OCI-LY3 (cell line): ENCODE measurements around the gene BAIAP2.

Source experiments
- EZH2phosphoT487 ChIP-seq: fragments of 200-600 bp; shearing (Covaris generic); IDR thresholded peaks from 2 replicates; pipeline ENCODE4 v1.6.1; 2018; ENCODE audit warnings: antibody characterized with exemption, mixed run types, low read depth
- TF ChIP-seq, protein P1 (sequence below): fragments of 200-600, 300-600 bp; sonication (generic); IDR thresholded peaks from 2 replicates; pipeline ENCODE4 v1.5.1; 2014; ENCODE audit warnings: antibody characterized with exemption, low read length, low read depth

DNA sequence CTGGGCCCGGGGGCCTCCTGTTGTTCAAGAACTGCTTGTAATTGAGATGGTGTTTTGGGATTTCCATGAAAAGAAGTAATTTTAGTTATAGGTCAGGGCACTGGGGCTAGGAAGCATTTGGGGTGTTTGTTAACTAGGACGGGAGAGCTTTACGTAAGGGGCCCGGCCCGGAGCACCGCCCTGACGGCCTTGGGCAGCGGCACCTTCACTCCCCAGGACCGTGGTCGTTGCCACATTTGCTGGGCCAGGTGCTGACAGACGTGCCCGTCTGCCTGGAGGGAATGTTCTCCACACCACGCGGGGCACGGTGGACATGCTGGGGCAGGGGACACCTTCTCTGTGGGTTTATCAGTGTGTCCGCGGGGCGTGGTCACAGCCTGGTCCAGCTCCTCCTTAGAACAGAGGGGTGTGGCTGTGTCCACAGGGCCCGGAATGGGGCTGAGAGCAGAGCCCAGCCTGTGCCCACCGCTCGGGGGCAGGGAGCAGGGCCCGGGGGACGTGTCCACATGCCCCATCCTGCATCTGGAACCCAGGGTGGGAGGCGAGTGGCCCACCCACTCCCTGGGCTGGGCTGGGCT lies 57.7 kb downstream of the BAIAP2 start:
- TF ChIP-seq, protein P1, sequence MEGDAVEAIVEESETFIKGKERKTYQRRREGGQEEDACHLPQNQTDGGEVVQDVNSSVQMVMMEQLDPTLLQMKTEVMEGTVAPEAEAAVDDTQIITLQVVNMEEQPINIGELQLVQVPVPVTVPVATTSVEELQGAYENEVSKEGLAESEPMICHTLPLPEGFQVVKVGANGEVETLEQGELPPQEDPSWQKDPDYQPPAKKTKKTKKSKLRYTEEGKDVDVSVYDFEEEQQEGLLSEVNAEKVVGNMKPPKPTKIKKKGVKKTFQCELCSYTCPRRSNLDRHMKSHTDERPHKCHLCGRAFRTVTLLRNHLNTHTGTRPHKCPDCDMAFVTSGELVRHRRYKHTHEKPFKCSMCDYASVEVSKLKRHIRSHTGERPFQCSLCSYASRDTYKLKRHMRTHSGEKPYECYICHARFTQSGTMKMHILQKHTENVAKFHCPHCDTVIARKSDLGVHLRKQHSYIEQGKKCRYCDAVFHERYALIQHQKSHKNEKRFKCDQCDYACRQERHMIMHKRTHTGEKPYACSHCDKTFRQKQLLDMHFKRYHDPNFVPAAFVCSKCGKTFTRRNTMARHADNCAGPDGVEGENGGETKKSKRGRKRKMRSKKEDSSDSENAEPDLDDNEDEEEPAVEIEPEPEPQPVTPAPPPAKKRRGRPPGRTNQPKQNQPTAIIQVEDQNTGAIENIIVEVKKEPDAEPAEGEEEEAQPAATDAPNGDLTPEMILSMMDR, result no peak
- no peak for TF ChIP-seq EZH2phosphoT487
